Renal pelvis (tissue), 3 donors: Measurements from ENCODE around the gene OR5H1. TPM values are rescaled to one million over a fixed set of nuclear protein-coding genes. Genes with fewer than 3 reads are reported as not detected.

Experiments
- polyA plus RNA-seq, 3 donors: library from polyadenylated mRNA; unstranded; fragments of 120-200 nt; gene quantifications; one replicate each; pipeline ENCODE4 v1.2.1, GENCODE V29; 2013; ENCODE audit not compliant: insufficient read length in 3 of 3

OR5H1 gene
- polyA plus RNA-seq, 3 donors = 0.03 TPM; not detected in 1

Other genes starting within 250 kb of the OR5H1 start
- gene RIOX2, start 158.3 kb upstream of the OR5H1 start, polyA plus RNA-seq = 10 to 100 TPM; 31.6 to 35.9 (median 35.7) TPM
- gene GABRR3, start 95.4 kb upstream of the OR5H1 start, polyA plus RNA-seq = under 1 TPM in 1 of 3 donors, not detected in 2; 0.06 TPM
- not detected for gene OR5AC2, start 43.5 kb upstream of the OR5H1 start, polyA plus RNA-seq
- gene OR5H14, start 16.8 kb downstream of the OR5H1 start, polyA plus RNA-seq = under 1 TPM in 2 of 3 donors, not detected in 1; 0.01 to 0.03 TPM
- gene OR5H15, start 36.0 kb downstream of the OR5H1 start, polyA plus RNA-seq = not detected
- gene OR5H6, start 133.5 kb downstream of the OR5H1 start, polyA plus RNA-seq = not detected
- not detected for gene OR5H2, start 151.8 kb downstream of the OR5H1 start, polyA plus RNA-seq
- gene OR5K4, start 223.1 kb downstream of the OR5H1 start, polyA plus RNA-seq = not detected